HG03457 (cell line): Measurements from ENCODE around the gene PTGDS.

ENCODE experiments used
- ATAC-seq: cut with Tn5 transposase; IDR thresholded peaks from one replicate; pipeline ENCODE4 v1.9.1; 2021; ENCODE audit warnings: moderate number of reproducible peaks; ENCODE audit not compliant: unreplicated experiment

Gene PTGDS

DNA sequence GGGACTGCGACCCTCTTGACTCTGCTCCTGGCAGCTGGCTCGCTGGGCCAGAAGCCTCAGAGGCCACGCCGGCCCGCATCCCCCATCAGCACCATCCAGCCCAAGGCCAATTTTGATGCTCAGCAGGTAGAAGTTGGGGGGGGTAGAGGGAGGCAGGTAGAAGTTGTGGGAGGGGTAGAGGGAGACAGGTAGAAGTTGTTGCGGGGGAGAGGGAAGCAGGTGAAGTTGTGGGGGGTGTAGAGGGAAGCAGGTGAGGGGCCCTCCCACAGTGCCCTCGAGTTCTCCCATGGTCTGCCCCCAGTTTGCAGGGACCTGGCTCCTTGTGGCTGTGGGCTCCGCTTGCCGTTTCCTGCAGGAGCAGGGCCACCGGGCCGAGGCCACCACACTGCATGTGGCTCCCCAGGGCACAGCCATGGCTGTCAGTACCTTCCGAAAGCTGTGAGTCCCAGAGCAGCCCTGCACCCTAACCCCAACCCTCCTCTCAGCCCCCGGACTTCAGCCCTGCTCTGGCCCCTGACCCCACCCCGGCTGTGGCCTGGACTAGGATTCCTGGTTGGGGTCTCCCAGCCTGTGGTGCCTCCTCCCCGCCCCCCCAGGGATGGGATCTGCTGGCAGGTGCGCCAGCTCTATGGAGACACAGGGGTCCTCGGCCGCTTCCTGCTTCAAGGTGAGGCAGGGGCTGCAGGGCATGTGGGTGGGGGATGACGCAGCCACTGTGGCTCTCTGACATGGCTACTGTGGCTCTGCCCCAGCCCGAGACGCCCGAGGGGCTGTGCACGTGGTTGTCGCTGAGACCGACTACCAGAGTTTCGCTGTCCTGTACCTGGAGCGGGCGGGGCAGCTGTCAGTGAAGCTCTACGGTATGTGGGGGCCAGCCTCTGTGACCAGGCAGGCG lies 31.7 kb upstream of the PTGDS start:
- ATAC-seq, result no peak

DNA sequence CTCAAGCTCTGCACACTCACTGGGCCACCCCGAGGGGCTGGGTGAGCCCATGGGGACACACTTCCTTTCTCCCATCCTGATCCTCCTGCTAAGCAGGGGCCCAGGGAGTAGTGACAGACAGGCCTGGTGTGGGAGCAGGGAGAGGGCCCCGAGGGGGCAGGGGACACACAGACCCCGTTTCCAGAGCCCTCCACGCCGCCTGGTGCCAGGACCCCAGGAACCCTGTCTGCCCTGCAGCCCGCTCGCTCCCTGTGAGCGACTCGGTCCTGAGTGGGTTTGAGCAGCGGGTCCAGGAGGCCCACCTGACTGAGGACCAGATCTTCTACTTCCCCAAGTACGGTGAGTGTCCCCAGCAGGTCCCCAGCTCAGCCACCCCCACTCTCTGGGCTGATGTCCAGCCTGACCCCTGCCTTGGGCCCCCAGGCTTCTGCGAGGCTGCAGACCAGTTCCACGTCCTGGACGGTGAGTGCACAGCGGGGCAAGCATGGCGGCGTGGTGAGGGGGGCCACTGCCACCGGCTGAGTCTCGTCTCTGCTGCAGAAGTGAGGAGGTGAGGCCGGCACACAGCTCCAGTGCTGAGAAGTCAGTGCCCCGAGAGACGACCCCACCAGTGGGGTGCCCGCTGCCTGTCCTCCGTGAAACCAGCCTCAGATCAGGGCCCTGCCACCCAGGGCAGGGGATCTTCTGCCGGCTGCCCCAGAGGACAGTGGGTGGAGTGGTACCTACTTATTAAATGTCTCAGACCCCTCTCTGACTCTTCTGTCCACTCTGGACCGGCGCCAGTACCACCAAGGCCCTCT lies 30.9 kb upstream of the PTGDS start:
- ATAC-seq, result no peak

DNA sequence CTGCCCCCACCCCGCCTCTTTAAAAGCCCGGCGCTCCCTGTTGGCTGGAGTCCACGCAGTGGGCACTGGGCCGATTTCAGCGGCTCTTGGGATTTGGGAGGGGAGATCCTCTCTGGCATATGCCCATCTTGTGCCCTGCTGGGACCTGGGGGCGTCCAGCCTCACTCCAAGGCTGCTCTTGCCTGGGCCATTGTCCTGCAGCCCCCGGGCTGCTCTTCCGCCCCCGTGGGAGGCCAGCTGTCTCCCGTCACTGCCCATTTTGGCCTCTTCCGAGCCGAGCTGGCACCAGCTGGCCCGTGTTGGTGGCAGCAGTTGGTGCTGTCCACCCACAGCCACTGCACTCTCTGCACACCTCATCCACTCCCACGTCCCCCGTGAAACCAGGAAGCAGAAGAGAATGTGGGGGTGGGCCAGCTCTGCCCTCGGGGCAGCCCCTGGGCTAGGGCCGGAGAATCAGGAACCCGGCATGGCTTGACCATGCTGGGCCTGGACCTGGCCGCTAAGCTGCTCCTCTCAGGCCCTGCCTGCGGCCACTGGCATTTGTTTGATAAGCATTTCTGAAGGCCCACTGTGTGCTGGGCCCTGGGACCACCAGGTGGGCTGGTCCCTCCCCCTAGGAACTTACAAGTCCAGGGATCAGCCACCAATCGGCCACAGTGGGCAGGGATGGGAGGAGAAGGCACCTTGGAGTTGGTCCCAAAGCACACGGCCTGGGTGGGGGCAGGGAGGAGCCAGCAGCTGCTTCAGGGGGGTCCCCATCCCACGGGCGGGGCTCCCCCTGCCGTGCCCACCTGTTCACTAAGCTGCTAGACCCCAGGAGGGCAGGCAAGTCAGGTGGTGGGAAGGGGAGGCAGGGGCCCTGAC lies 30.0 kb upstream of the PTGDS start:
- ATAC-seq, result no peak

DNA sequence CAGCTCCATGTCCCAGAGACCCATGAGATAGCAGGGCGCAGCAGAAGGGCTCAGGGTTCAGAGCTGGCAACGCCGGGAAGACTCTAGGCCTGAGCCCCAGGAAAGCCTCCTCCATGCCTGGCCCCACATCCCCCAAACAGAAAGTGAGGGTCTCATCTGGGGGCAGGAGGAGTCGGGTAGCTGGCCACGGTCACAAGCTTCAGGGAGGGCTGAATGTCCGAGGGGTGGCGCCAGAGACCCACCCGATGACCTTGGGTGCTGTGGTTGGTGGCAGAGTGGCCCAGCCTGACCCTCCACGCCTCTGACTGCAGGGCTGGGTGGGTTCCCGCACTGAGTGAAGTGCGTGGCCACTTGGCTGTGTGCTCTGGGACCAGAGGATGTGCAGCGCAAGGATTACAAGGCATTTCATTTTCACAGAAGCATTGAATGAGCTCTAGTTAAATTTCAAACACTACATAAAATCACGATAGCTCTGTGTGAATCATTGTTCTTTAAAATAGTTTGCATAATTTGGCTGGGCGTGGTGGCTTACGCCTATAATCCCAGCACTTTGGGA lies 29.3 kb upstream of the PTGDS start:
- no peak for ATAC-seq

DNA sequence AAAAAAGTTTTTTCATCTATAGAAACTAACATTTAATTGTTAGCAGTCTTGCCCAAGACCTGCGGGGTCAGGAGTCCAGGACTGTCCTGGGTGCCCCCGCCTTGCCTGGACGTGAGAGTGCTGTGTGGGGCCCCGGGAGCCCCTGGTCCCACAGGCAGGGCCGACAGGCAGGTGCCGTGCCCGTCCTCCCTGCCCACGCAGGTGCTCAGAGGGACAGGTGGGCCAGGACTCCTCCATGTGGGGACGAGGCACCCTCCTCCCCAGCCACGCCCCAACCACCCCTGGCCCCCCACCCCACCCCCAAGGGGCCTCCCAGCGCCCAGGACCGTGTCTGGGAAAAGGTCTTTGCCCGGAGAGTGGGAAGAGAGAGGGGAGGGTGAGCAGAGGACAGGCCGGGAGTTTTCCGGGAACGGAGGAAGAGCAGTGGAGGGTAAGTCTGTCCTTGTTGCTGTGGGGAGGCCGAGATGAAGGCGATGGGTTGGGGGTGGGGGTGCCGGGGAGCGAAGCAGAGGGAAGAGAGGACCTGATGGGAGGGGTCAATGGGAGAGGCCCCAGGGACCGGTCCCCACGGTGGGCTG lies 28.0 kb upstream of the PTGDS start:
- no peak for ATAC-seq

DNA sequence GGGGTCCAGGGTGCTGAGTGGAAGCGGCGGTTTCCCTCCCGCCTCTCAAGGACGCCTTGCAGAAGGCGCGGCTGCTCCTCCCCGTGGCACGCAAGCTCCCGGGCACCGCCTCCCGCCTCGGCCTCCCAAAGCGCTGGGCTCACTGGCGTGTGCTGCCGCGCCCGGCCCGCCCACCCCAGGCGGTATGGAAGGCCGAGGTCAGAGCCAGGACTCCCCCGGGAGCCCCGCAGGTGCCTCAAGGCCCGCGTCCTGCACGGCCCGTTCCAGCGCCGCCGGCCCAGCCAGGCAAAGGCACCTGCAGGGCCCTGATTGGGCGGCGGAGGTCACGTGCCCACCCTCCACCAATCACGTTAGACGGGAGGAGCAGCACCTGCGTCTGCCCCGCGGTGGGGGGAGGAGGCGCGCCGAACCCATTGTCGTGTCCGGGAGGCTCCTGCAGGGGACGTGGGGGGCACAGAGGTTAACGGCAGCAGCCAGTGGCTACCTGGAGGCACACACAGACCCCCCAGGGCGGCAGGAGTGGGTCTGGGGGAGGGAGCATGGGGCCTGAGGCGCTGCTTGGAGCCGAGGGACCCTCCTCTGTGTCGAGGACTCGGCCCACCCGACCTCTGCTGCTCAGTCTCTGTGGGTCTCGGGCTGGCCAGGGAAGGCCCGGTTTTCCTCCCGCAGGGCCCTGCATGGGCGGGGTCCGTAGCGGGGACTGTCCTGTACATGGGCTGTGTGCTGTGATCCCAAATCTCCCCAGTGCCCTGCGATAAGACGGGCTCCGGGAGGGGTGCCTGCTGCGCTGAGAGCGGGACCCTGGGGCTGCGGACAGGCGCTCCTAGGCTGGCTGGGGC lies 27.3 kb upstream of the PTGDS start:
- ATAC-seq, result peak; percentile 45

DNA sequence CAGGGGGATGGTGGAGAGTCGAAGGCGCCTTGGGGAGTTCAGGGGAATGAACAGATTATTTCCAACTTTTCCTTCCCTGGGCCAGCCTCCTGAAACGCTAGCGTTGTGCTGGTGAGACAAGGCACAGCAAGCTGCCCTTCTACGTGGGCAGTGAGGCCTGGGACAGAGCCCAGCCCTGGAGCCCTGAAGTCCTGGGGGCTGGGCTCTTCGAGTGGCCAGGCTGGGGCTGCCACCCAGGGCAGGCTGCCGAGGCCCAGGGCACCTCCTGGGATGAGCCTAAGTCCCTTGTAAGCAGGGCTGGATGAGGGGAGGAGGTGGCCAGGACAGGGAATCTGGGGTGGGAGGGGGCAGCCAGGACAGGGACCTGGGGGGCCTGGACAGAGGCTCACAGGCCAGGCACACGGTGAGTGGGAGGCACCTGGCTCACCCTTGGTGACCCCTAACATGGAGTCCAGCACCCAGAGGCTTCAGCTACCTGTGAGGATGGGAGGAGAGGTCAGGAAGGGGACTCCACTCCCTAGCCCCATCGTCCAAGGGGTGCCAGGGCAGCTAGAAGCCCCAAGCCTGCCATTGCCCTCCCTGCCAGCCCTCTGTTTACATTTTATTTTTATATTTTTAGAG lies 26.5 kb upstream of the PTGDS start:
- no peak for ATAC-seq

DNA sequence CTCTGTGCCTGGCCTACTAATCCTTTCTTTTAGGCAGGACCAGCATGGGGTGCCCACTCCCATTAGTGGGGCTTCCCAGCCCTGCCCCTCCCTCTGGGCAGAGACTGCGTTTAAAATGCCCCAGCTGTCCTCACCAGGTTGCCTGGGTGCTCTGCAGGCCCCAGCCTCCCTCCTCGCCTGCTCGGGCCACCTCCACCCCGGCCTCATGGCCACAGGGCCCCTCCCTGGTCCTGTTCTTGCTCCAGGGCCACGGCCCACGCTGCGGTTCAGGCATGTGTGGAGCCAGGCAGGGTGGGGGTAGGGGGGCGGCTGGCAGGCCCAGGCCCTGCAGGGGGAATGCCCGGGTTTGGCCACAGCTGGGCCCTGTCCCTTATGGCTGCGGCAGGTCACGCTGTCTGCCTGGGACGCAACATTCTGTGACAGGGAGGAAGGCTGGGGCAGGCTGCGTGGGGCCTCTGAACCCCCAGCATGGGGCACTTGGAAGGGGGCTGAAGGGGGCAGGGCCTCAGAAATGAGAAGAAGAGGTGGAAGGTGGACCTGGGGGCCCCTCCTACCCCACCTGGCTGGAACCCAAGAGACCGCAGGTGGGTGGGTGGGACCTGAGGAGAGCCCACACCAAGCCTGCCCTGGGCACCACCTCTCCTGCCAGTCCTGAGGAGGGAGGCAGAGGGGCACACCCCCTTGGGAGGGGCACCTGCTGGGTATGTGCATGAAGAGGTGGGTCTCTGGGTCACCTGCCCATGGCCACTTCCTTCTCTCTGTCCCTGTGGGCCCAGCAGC lies 25.6 kb upstream of the PTGDS start, which contains the start of gene LCN12:
TSS of gene LCN12 (plus strand) at position 733 of the 780 bp plus-strand sequence. CDS start 55 bp downstream, outside the sequence.
- ATAC-seq, result no peak

DNA sequence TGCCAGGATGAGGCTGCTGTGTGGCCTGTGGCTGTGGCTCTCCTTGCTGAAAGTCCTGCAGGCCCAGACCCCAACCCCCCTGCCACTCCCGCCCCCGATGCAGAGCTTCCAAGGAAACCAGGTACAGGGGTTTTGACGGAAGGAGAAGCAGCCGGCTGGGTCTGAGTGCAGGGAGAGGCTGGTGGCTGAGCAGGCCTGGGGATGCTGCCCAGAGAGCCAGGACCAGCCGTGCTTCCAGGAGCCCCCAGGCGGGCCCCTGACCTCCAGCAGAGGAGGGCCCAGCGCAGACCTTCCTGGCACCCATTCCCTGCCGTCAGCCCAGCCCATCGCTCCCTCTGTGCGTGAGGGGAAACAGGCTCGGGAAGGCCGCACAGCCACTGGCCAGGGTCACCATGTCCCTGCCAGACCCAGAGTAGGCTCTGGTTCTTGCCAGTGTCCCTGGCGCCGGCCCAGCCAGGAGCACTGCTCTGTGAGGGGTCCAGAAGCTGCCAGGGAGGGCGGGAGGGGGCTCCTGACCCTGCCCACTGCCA lies 24.9 kb upstream of the PTGDS start:
- no peak for ATAC-seq

DNA sequence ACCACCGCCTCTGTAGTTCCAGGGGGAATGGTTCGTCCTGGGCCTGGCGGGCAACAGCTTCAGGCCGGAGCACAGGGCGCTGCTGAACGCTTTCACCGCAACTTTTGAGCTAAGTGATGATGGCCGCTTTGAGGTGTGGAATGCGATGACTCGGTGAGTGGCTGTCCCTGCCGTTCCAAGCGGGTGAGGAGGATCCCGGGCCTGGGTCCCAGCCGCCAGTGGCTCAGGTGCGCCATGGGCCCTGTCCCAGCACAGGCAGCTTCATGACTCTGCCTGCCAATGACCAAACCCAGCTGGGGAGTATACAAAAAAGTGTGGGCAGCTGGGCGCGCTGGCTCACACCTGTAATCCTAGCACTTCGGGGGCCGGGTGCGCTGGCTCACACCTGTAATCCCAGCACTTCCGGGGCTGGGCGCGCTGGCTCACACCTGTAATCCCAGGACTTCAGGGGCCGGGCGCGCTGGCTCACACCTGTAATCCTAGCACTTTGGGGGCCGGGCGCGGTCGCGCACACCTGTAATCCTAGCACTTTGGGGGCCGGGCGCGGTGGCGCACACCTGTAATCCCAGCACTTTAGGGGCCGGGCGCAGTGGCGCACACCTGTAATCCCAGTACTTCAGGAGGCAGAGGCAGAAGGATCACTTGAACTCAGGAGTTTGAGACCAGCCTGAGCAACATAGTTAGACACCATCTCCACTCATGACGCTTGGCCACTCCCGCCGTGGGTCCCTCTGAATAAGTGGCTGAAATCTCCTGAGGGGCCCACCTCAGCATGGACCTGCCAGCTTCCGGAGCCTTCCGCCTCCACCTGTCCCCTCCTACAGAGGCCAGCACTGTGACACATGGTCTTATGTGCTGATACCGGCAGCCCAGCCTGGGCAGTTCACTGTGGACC lies 24.2 kb upstream of the PTGDS start:
- ATAC-seq, result no peak

DNA sequence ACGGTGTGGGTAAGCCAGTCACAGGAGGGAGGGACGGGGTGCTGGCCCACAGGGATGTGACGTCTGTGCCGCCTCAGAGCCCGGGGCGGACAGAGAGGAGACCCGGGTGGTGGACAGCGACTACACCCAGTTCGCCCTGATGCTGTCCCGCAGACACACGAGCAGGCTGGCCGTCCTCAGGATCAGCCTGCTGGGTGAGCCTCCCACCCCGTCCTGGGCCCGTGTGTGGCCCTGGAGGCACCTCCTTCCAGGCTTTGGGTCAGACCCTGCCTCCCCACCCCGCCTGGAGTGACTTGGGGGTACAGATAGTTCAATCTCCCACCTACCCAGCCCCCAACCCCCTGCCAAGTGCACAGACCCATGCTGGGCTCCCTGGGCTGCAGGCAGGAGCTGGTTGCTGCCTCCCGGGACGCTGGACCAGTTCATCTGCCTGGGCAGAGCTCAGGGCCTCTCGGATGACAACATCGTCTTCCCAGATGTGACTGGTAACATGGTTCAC lies 23.5 kb upstream of the PTGDS start:
- no peak for ATAC-seq

DNA sequence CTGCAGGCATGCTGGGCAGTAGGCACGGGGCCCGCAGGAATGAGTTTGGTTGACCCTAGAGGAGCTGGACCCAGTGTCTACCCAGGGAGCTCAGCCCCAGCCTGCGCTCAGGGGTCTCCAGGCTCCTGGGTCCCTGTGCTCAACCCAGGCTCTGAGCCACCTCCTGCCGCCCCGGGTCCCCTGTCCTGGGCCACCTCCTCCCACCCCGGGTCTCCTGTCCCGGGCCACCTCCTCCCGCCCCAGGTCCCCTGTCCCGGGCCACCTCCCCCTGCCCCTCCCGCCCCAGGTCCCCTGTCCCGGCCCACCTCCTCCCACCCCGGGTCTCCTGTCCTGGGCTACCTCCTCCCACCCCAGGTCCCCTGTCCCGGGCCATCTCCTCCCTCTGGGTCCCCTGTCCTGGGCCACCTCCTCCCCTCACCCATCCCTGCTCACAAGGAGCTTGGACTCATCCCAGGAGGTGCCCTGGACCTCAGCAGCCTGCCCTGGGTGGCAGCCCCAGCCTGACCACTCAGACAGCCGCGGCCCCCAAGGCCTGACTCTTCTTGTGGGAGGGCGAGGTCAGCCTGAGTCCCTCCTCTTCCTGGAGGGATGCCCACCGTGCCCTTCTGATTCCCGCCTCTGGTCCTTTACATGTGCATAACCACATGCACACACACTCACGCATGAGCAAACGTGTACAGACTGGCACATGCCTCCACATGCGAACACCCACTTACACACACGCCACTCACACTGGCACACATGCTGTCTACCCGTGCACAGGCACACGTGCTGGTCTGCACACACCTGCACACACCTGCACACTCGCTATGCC lies 22.8 kb upstream of the PTGDS start:
- no peak for ATAC-seq

DNA sequence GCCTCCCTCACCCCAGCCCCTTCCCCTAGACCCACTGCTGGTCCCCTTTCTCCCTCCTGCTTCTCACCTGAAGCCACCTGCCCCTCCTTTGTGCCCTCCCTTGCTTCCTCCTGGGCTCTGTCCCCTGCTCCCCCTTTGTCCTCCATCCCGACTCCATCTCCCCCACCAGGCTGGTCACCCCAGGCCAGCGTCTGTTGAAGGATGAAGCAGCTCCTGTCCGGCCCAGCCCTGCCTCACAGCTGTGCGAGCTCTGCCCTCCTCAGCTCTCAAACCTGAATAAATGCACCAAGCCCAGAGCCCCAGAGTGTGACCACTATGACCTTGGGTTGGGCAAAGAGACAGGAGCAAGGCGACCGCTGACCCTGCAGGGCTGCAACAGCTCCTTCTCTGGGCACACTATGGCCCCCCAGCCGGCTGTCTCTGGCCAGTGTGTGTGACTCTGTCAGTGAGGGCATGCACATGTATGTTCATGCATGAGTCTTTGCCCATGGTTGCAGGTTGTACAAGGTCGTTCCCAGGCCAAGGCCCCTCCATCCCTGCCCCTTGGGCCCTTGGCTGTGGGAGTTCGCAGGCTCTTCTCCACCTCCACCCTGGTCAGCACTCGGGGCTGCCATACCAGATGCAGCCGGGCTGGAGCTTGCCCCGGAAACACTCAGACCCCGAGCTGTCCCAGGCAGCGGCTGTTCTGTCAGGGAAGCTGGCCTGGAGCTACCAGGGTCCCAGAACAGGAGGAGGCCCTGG lies 21.9 kb upstream of the PTGDS start:
- ATAC-seq, result no peak

DNA sequence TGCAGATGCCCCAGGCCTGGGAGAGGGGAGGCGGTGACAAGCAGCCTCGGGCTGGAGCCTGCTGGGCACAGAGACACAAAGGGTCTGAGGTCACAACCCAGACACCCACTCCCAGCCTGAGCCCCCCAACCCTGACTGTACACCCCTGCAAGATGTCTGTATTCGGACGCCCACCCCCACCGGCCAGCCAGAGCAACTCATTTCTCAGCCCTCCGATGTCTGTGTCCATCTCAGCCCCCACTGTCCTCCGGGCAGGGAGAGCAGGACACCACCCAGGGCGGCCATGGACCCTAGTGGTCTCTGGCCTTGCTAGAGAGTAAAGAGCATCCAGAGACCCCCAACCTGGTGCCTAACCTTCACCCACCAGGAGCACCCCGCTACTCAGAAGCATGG lies 21.4 kb upstream of the PTGDS start:
- ATAC-seq, result no peak

DNA sequence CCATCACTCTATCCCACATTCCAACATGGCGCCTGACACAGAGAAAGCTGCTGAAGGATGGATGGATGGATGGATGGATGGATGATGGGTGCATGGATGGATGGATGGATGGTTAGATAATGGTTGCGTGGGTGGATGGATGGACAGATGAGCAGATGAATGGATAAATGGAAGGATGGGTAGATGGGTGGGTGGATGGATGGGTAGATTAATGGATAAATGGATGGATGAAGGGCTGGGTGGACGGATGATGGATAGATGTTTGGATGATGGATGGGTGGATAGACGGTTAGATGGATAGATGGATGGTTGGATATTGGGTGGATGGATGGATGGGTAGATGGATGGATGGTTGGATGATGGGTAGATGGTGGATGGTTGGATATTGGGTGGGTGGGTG lies 20.7 kb upstream of the PTGDS start:
- no peak for ATAC-seq
